PFSK-1 (cell line): ENCODE results near the gene SERP1.

Experiments
- POLR2AphosphoS5 ChIP-seq: IDR thresholded peaks from 2 replicates; pipeline ENCODE4 v1.6.1; 2012; ENCODE audit warnings: low read depth, mild to moderate bottlenecking, control low read depth, low read length, moderate library complexity
- SIN3A ChIP-seq: IDR thresholded peaks from 2 replicates; pipeline ENCODE4 v1.6.1; 2012; ENCODE audit warnings: mild to moderate bottlenecking, low read length, moderate library complexity, borderline replicate concordance; ENCODE audit not compliant: insufficient read depth
- TAF1 ChIP-seq: IDR thresholded peaks from 2 replicates; pipeline ENCODE4 v1.6.1; 2012; ENCODE audit warnings: low read length, control low read depth, borderline replicate concordance; ENCODE audit not compliant: insufficient read depth
- TF ChIP-seq, protein P1 (sequence below), 2 experiments: IDR thresholded peaks; 2 replicates each; pipeline versions ENCODE4 v1.6.1 to v1.8.0; 2011 to 2012; ENCODE audit warnings: low read depth in 2 of 2, low read length in 2 of 2, control low read depth in 1 of 2, inconsistent platforms in 1 of 2, mild to moderate bottlenecking in 1 of 2, moderate library complexity in 1 of 2; ENCODE audit not compliant: insufficient read depth in 1 of 2

DNA sequence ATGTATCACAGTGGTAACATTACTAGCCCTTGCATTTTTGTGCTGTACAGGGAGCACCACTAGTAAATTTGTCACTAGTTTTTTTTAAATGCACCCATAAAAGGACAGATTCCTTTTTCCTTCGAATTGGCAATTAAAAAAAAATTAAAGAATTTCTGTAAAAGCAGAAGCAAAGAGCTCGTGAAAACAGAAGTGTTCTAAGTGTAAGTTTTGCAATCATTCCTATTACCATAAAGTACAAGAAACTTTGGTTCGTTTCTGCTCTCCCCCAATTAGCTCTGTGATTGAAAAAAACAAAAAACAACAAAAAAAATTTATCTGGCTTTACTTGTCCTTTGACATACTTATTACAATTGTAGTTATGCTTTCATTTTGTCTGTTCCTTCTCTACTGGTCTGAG lies 5.3 kb downstream of the SERP1 start:
- TF ChIP-seq, protein P1, sequence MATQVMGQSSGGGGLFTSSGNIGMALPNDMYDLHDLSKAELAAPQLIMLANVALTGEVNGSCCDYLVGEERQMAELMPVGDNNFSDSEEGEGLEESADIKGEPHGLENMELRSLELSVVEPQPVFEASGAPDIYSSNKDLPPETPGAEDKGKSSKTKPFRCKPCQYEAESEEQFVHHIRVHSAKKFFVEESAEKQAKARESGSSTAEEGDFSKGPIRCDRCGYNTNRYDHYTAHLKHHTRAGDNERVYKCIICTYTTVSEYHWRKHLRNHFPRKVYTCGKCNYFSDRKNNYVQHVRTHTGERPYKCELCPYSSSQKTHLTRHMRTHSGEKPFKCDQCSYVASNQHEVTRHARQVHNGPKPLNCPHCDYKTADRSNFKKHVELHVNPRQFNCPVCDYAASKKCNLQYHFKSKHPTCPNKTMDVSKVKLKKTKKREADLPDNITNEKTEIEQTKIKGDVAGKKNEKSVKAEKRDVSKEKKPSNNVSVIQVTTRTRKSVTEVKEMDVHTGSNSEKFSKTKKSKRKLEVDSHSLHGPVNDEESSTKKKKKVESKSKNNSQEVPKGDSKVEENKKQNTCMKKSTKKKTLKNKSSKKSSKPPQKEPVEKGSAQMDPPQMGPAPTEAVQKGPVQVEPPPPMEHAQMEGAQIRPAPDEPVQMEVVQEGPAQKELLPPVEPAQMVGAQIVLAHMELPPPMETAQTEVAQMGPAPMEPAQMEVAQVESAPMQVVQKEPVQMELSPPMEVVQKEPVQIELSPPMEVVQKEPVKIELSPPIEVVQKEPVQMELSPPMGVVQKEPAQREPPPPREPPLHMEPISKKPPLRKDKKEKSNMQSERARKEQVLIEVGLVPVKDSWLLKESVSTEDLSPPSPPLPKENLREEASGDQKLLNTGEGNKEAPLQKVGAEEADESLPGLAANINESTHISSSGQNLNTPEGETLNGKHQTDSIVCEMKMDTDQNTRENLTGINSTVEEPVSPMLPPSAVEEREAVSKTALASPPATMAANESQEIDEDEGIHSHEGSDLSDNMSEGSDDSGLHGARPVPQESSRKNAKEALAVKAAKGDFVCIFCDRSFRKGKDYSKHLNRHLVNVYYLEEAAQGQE (IDR thresholded peaks at IDR 0.05; ENCODE audit: insufficient read depth in 1 of 2, low read depth in 2 of 2, low read length in 2 of 2) = no peak
- TF ChIP-seq SIN3A (no peak), TAF1 (no peak), POLR2AphosphoS5 (no peak)
